ENCODE data around the gene ATM. TPM values are rescaled to one million over a fixed set of nuclear protein-coding genes. Genes with fewer than 3 reads are reported as not detected.
"Not testable (repeated sequence)": the region's sequence is repeated elsewhere in the genome, so short reads cannot be mapped to it uniquely, and the experiment has no call there.

ATM gene
- total RNA-seq, 4 donors from 2014 or later = 31.7 to 135 (median 88.5) TPM

- WGBS, 2 donors (ENCODE audit: low coverage in 1 of 2) = 92 to 95% methylated on average over 1 of the region's 1 CpG
- intact Hi-C loops (cut with DNase I; ENCODE audit: low total_unique reads) = no loop called here
- no peak overlapping the region for H3K27ac ChIP-seq
- no peaks in the 10 kb centered on the region for H3K9me3 ChIP-seq
- TF ChIP-seq POLR2A (IDR thresholded peaks at IDR 0.05) = no peak
- TF ChIP-seq EP300 (IDR thresholded peaks at IDR 0.05; ENCODE audit: low read depth) = no peak
- TF ChIP-seq, protein P1, sequence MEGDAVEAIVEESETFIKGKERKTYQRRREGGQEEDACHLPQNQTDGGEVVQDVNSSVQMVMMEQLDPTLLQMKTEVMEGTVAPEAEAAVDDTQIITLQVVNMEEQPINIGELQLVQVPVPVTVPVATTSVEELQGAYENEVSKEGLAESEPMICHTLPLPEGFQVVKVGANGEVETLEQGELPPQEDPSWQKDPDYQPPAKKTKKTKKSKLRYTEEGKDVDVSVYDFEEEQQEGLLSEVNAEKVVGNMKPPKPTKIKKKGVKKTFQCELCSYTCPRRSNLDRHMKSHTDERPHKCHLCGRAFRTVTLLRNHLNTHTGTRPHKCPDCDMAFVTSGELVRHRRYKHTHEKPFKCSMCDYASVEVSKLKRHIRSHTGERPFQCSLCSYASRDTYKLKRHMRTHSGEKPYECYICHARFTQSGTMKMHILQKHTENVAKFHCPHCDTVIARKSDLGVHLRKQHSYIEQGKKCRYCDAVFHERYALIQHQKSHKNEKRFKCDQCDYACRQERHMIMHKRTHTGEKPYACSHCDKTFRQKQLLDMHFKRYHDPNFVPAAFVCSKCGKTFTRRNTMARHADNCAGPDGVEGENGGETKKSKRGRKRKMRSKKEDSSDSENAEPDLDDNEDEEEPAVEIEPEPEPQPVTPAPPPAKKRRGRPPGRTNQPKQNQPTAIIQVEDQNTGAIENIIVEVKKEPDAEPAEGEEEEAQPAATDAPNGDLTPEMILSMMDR (IDR thresholded peaks at IDR 0.05) = no peak
- in situ Hi-C loops (cut with MboI; ENCODE audit: low pct_ligation_motif_present in 1 of 4, low pct_unique_long_range_greater_than_20kb in 1 of 4, low sequenced_read_pairs in 3 of 4) = no loop called here
- H3K36me3 ChIP-seq = peaks cover 0 to 70% (median 11%) of the 10 kb centered on the region in 4 donors
- no peaks in the 10 kb centered on the region for H3K27me3 ChIP-seq
- H3K4me3 ChIP-seq = no peak overlapping the region
- no peaks in the 10 kb centered on the region for H3K4me1 ChIP-seq
- DNase-seq = no peak
These were observed 30.3 kb downstream of the ATM start for GRCh38 chr11:108253176-108253575.

- WGBS, 2 donors (ENCODE audit: low coverage in 1 of 2) = 95% methylated on average over 2 to 3 of the region's 3 CpGs
- H3K36me3 ChIP-seq = peaks cover 0 to 27% (median 12%) of the 10 kb centered on the region in 4 donors
- no peak overlapping the region for H3K4me3 ChIP-seq
- no peak overlapping the region for H3K27ac ChIP-seq
- H3K9me3 ChIP-seq = no peaks in the 10 kb centered on the region
- no peak for DNase-seq
- no peaks in the 10 kb centered on the region for H3K27me3 ChIP-seq
- TF ChIP-seq EP300 (IDR thresholded peaks at IDR 0.05; ENCODE audit: low read depth) = no peak
- TF ChIP-seq, protein P1 (IDR thresholded peaks at IDR 0.05) = no peak
- no peak for TF ChIP-seq POLR2AphosphoS5 (IDR thresholded peaks at IDR 0.05)
- TF ChIP-seq POLR2A (IDR thresholded peaks at IDR 0.05) = no peak
- in situ Hi-C loops (cut with MboI; ENCODE audit: low pct_ligation_motif_present in 1 of 4, low pct_unique_long_range_greater_than_20kb in 1 of 4, low sequenced_read_pairs in 3 of 4) (no loop called here), intact Hi-C loops (cut with DNase I; ENCODE audit: low total_unique reads) (no loop called here)
- H3K4me1 ChIP-seq = no peaks in the 10 kb centered on the region
These were observed 46.7 kb downstream of the ATM start for GRCh38 chr11:108269583-108269982.

- H3K4me3 ChIP-seq; DNase-seq; H3K9me3 ChIP-seq; intact Hi-C loops (cut with DNase I; ENCODE audit: low total_unique reads); H3K27ac ChIP-seq; H3K27me3 ChIP-seq; in situ Hi-C loops (cut with MboI; ENCODE audit: low pct_ligation_motif_present in 1 of 4, low pct_unique_long_range_greater_than_20kb in 1 of 4, low sequenced_read_pairs in 3 of 4): not testable (repeated sequence)
- 95% methylated on average over 13 of the region's 13 CpGs; no CpG with 5 or more reads in 1 of the 2 donors for WGBS, 2 donors (ENCODE audit: low coverage in 1 of 2)
- Histone ChIP-seq H3K4me1 (peaks cover 0 to 12% (median 0%) of the 10 kb centered on the region in 4 donors), H3K36me3 (peaks cover 0 to 40% (median 11%) of the 10 kb centered on the region in 4 donors)
These were observed 54.2 kb downstream of the ATM start for GRCh38 chr11:108276985-108277616.

GRCh38 chr11:108278546-108278945 lies 55.7 kb downstream of the ATM start:
- intact Hi-C loops (cut with DNase I; ENCODE audit: low total_unique reads) (no loop called here), in situ Hi-C loops (cut with MboI; ENCODE audit: low pct_ligation_motif_present in 1 of 4, low pct_unique_long_range_greater_than_20kb in 1 of 4, low sequenced_read_pairs in 3 of 4) (no loop called here)
- H3K9me3 ChIP-seq = no peaks in the 10 kb centered on the region
- DNase-seq = no peak
- H3K27ac ChIP-seq = no peak overlapping the region
- 68 to 76% methylated on average over 4 of the region's 4 CpGs for WGBS, 2 donors (ENCODE audit: low coverage in 1 of 2)
- H3K4me3 ChIP-seq = no peak overlapping the region
- no peaks in the 10 kb centered on the region for H3K27me3 ChIP-seq
- TF ChIP-seq, protein P1 (IDR thresholded peaks at IDR 0.05) = no peak
- TF ChIP-seq POLR2A (IDR thresholded peaks at IDR 0.05) = no peak
- TF ChIP-seq POLR2AphosphoS5 (IDR thresholded peaks at IDR 0.05) = no peak
- TF ChIP-seq EP300 (IDR thresholded peaks at IDR 0.05; ENCODE audit: low read depth) = no peak
- peaks cover 0 to 12% (median 0%) of the 10 kb centered on the region in 4 donors for H3K4me1 ChIP-seq
- H3K36me3 ChIP-seq = peaks cover 0 to 39% (median 10%) of the 10 kb centered on the region in 4 donors

GRCh38 chr11:108278954-108279353 lies 56.1 kb downstream of the ATM start:
- Histone ChIP-seq H3K27ac (no peak overlapping the region), H3K27me3 (no peaks in the 10 kb centered on the region), H3K4me1 (peaks cover 0 to 12% (median 0%) of the 10 kb centered on the region in 4 donors), H3K9me3 (no peaks in the 10 kb centered on the region), H3K4me3 (no peak overlapping the region), H3K36me3 (peaks cover 0 to 37% (median 9%) of the 10 kb centered on the region in 4 donors)
- in situ Hi-C loops (cut with MboI; ENCODE audit: low pct_ligation_motif_present in 1 of 4, low pct_unique_long_range_greater_than_20kb in 1 of 4, low sequenced_read_pairs in 3 of 4) = no loop called here
- DNase-seq = no peak
- TF ChIP-seq POLR2A (IDR thresholded peaks at IDR 0.05) = no peak
- no peak for TF ChIP-seq EP300 (IDR thresholded peaks at IDR 0.05; ENCODE audit: low read depth)
- no peak for TF ChIP-seq POLR2AphosphoS5 (IDR thresholded peaks at IDR 0.05)
- intact Hi-C loops (cut with DNase I; ENCODE audit: low total_unique reads) = no loop called here
- WGBS, 2 donors (ENCODE audit: low coverage in 1 of 2) = 78 to 87% methylated on average over 4 of the region's 4 CpGs
